ENCODE results near the gene PPARD. TPM values are rescaled to one million over a fixed set of nuclear protein-coding genes. Genes with fewer than 3 reads are reported as not detected.
A peak's percentile ranks its signal among the peaks of the same experiment; 100 is the strongest.

Gene PPARD
- total and polyA plus RNA-seq, 2 of the 13 experiments (the other 11 are each of a cell fraction or from before 2014, with no cell fraction given), result 6.1 to 13.3 TPM

DNA sequence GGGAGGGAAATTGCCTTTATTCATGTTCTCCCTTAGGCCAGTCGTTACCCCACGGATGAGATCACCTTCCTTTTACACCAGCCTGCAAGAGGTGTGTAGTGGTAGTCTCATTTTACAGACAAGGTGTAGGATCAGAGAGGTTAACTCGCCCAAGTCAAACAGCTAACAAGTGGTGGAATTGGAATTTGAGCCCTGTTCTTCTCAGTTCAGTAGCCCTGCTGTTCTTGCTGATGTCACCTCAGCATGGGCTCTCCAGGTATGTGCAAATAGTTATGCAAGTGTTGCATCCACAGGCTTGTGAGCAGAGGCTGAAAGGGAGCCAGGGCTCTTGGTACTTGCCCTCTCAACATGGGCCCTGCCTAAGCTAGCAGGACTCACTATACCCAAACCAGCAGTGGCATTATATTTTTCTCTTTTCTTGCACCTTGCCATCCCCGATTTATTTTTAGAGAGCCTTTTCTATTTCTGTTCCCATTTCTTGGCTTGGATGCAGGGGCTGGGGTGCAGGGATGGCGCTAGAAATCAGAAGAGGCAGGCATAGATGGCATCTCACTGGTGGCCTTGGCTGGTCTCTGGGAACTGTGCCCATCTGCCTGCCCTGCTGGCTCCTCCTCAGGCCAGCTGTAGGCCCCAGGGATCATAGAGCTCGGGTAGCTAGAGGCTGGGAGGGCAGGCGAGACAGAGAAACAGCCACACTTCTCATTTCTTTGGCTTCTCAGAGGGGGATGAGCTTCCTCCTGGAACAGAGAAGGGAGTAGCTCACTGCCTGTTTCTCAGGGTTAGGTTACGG is 18.2 kb downstream of the PPARD start (continued):
- TF ChIP-seq, protein P1, sequence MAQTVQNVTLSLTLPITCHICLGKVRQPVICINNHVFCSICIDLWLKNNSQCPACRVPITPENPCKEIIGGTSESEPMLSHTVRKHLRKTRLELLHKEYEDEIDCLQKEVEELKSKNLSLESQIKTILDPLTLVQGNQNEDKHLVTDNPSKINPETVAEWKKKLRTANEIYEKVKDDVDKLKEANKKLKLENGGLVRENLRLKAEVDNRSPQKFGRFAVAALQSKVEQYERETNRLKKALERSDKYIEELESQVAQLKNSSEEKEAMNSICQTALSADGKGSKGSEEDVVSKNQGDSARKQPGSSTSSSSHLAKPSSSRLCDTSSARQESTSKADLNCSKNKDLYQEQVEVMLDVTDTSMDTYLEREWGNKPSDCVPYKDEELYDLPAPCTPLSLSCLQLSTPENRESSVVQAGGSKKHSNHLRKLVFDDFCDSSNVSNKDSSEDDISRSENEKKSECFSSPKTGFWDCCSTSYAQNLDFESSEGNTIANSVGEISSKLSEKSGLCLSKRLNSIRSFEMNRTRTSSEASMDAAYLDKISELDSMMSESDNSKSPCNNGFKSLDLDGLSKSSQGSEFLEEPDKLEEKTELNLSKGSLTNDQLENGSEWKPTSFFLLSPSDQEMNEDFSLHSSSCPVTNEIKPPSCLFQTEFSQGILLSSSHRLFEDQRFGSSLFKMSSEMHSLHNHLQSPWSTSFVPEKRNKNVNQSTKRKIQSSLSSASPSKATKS (CRISPR knock-in tag; IDR thresholded peaks at IDR 0.05), result no peak
- TF ChIP-seq ZNF776 (CRISPR knock-in tag; IDR thresholded peaks at IDR 0.05), result no peak
- TF ChIP-seq RAD51 (IDR thresholded peaks at IDR 0.05; ENCODE audit: borderline replicate concordance), result no peak
- 0 out of 2 replicates have a peak, but pooled peaks have one; percentile 28 for TF ChIP-seq BRCA1 (CRISPR knock-in tag; IDR thresholded peaks at IDR 0.05)
- TF ChIP-seq MATR3 (CRISPR knock-in tag; IDR thresholded peaks at IDR 0.05), result no peak
- no peak for TF ChIP-seq AGO2 (optimal IDR thresholded peaks at IDR 0.05; ENCODE audit: low read depth, low read length)
- peak; percentile 48 for TF ChIP-seq RAD21 (CRISPR knock-in tag; IDR thresholded peaks at IDR 0.05)
- TF ChIP-seq ZNF484 (CRISPR knock-in tag; IDR thresholded peaks at IDR 0.05; ENCODE audit: borderline replicate concordance, low read depth), result no peak
- TF ChIP-seq, protein P2, sequence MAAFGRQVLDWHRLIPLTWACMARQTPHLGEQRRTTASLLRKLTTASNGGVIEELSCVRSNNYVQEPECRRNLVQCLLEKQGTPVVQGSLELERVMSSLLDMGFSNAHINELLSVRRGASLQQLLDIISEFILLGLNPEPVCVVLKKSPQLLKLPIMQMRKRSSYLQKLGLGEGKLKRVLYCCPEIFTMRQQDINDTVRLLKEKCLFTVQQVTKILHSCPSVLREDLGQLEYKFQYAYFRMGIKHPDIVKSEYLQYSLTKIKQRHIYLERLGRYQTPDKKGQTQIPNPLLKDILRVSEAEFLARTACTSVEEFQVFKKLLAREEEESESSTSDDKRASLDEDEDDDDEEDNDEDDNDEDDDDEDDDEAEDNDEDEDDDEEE (CRISPR knock-in tag; IDR thresholded peaks at IDR 0.05), result no peak
- peak; percentile 89 for TF ChIP-seq MED1 (CRISPR knock-in tag; IDR thresholded peaks at IDR 0.05)
- TF ChIP-seq ZMYM3 (CRISPR knock-in tag; IDR thresholded peaks at IDR 0.05), result peak; percentile 99
- TF ChIP-seq, protein P3, sequence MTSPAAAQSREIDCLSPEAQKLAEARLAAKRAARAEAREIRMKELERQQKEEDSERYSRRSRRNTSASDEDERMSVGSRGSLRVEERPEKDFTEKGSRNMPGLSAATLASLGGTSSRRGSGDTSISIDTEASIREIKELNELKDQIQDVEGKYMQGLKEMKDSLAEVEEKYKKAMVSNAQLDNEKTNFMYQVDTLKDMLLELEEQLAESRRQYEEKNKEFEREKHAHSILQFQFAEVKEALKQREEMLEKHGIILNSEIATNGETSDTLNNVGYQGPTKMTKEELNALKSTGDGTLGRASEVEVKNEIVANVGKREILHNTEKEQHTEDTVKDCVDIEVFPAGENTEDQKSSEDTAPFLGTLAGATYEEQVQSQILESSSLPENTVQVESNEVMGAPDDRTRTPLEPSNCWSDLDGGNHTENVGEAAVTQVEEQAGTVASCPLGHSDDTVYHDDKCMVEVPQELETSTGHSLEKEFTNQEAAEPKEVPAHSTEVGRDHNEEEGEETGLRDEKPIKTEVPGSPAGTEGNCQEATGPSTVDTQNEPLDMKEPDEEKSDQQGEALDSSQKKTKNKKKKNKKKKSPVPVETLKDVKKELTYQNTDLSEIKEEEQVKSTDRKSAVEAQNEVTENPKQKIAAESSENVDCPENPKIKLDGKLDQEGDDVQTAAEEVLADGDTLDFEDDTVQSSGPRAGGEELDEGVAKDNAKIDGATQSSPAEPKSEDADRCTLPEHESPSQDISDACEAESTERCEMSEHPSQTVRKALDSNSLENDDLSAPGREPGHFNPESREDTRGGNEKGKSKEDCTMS (CRISPR knock-in tag; conservative IDR thresholded peaks at IDR 0.05), result no peak
- TF ChIP-seq, protein P4, sequence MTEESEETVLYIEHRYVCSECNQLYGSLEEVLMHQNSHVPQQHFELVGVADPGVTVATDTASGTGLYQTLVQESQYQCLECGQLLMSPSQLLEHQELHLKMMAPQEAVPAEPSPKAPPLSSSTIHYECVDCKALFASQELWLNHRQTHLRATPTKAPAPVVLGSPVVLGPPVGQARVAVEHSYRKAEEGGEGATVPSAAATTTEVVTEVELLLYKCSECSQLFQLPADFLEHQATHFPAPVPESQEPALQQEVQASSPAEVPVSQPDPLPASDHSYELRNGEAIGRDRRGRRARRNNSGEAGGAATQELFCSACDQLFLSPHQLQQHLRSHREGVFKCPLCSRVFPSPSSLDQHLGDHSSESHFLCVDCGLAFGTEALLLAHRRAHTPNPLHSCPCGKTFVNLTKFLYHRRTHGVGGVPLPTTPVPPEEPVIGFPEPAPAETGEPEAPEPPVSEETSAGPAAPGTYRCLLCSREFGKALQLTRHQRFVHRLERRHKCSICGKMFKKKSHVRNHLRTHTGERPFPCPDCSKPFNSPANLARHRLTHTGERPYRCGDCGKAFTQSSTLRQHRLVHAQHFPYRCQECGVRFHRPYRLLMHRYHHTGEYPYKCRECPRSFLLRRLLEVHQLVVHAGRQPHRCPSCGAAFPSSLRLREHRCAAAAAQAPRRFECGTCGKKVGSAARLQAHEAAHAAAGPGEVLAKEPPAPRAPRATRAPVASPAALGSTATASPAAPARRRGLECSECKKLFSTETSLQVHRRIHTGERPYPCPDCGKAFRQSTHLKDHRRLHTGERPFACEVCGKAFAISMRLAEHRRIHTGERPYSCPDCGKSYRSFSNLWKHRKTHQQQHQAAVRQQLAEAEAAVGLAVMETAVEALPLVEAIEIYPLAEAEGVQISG (CRISPR knock-in tag; IDR thresholded peaks at IDR 0.05), result peak; percentile 83
- TF ChIP-seq, protein P5, sequence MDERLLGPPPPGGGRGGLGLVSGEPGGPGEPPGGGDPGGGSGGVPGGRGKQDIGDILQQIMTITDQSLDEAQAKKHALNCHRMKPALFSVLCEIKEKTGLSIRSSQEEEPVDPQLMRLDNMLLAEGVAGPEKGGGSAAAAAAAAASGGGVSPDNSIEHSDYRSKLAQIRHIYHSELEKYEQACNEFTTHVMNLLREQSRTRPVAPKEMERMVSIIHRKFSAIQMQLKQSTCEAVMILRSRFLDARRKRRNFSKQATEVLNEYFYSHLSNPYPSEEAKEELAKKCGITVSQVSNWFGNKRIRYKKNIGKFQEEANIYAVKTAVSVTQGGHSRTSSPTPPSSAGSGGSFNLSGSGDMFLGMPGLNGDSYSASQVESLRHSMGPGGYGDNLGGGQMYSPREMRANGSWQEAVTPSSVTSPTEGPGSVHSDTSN (CRISPR knock-in tag; IDR thresholded peaks at IDR 0.05), result 0 out of 2 replicates have a peak, but pooled peaks have one; percentile 18
- peak; percentile 67 for TF ChIP-seq CREM (IDR thresholded peaks at IDR 0.05)
- no peak for TF ChIP-seq CREM (CRISPR knock-in tag; IDR thresholded peaks at IDR 0.05)
- TF ChIP-seq ZNF589 (CRISPR knock-in tag; conservative IDR thresholded peaks at IDR 0.05), result no peak
- TF ChIP-seq, protein P6, sequence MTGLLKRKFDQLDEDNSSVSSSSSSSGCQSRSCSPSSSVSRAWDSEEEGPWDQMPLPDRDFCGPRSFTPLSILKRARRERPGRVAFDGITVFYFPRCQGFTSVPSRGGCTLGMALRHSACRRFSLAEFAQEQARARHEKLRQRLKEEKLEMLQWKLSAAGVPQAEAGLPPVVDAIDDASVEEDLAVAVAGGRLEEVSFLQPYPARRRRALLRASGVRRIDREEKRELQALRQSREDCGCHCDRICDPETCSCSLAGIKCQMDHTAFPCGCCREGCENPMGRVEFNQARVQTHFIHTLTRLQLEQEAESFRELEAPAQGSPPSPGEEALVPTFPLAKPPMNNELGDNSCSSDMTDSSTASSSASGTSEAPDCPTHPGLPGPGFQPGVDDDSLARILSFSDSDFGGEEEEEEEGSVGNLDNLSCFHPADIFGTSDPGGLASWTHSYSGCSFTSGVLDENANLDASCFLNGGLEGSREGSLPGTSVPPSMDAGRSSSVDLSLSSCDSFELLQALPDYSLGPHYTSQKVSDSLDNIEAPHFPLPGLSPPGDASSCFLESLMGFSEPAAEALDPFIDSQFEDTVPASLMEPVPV (CRISPR knock-in tag; IDR thresholded peaks at IDR 0.05), result no peak

Measured in HepG2 (cell line).